HG03045 (cell line): ENCODE measurements around the gene PGGHG.

Experiments
- ATAC-seq: cut with Tn5 transposase; IDR thresholded peaks from one replicate; pipeline ENCODE4 v1.9.1; 2021; ENCODE audit warnings: mild to moderate bottlenecking, moderate library complexity; ENCODE audit not compliant: unreplicated experiment

Gene PGGHG

DNA sequence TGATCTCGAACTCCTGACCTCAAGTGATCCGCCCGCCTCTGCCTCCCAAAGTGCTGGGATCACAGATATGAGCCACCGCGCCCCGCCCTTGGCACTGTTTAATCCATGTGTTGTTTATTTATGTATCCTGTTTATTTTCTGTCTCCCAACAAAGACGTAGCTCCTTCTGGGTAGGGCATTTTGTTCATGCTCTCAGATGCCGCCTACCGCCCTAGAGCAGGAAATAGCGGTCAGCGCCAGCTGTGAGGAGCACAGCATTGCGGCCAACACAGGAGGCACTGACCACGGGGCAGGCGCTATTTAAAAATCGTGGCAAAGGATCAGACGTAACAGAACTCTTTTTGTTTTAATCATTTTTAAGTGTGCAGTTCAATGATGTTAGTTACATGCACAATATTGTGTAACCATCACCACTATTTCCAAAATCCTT, 20.2 kb upstream of the PGGHG start:
- ATAC-seq: peak; percentile 48

DNA sequence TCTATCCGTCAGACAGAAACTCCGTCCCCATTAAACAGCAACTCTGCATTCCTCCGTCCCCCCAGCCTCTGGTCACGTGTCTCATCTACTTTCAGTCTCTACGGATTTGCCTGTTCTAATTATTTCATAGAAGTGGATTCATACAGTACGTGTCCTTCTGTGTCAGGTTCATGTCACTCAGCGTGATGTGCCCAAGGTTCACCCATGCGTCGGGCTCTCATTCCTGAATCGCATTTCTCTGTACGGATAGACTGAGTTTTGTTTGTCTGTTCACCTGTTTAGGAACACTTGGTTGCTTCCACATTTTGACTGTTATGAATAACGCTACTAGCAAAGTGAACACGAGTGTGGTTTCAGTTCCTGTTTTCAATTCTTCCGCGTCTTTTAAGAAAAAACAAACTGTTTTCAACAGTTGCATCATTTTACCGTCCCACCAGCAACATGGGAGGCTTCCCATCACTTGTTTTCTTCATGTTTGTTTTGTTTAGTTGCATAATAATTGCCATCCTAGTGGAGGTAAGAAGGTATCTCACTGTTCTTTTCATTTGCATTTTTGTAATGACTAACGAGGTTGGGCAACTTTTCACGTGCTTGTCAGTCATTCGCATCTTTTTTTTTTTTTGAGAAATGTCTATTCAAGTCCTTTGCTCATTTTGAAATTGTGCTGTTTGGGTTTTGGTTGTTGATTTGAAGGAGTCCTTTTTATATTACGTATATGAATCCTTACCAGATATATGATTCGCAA, 19.6 kb upstream of the PGGHG start:
- peak; percentile 56 for ATAC-seq

DNA sequence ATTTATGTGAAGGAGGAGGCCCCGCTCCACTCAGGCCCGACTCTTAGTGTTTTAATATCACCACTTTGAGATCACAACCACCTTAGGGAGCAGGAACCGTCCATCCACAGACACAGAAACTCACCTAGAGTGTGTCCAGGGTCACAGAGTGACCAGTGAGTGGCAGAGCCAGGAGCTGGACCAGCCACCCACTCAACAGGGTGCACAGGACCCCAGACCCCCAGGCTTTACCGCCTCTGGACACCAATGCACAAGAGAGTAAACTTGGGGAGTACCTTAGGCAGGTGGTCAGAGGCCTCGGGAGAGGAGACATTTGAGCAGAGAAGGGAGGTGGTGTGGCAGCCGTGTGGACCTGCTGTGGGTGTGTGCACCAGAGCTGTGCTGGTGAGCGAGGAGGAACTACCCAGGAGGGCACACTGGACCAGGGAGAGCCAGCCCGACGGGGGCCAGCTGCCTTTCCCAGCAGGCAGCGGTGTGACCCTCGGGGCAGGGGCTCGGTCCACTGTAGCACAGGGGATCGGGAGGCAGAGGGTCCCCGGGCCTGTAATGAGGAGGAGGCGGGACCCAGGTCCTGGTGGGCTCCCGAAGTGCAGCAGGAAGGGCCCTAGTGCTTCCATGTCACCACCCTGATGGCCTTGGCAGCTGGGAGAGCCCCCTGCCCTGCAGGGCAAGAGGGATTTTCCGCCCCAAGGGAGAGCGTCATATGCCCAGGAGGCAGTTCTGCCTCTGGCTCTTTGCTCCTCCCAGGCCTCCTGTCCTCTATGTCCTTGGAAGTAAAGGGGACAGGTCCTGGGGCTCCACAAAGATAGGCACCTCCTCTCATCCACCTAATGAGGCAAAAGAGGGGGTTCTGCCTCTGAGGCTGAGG, 18.2 kb upstream of the PGGHG start:
- no peak for ATAC-seq

DNA sequence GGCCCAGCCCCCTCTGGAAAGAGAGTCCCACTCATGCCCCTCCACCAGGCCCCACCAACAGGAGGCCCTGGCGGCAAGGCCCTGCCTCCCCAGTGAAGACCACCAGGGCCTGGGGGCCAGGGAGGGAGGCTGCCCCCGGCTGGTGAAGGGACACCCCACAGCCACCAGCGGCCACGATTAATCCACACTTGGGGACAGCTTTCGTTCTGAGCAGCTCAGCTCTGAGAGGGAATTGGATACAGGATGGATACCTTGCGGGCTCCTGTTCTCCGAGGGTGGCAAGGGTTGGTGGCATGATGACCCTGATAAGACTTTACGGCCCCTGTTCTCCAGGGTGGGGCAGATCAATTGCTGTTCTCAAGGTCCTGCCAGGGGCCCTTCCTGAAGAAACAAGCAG, 17.6 kb upstream of the PGGHG start:
- no peak for ATAC-seq

DNA sequence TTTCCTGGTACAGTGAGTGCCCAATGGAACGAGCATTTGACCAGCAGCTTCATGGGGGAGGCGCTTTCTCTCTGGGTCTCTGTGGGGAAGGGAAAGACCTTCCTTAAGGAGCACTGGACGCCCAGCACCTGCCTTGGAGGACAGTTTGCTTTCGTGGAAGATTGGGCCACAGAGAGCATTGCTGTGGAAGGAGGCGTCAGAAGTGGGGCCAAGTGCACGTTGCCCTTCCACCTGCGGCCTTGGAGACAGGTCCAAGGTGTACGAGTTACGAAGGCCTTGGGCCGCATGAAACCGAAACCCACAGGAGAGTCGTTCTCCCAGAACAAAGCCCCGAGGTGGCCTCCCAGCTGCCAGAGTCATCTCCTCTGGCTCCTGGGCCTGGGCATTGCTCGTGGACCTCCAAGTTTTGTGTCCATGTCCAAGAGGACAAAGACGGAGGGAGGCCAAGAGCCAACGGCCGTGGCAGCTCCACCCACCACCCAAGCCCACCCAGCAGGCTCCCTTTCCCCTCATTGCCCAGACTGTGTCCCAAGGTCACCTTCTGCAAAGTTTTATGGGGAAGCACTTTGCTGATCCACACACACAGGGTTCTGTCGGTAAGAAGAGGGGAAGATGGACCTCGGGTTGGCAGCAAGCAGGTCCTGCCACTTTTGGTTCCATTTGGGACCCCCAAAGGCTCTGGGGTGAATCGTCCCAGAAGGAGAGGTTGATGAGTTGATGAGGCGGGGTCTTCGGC, 16.6 kb upstream of the PGGHG start:
- ATAC-seq: no peak

DNA sequence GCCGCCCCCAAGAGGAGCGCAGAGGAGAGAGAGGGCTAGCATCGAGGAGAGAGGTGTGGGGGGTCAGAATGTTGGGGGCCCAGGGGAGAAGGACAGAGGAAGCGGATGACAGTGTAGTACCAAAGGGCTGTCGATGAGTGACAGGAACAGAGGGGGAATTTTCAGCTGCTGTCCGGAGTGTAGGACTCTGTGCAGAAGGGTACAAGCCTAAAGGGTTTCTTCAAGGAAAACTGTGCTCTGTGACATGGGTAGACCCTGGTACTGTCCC, 16.1 kb upstream of the PGGHG start:
- no peak for ATAC-seq

DNA sequence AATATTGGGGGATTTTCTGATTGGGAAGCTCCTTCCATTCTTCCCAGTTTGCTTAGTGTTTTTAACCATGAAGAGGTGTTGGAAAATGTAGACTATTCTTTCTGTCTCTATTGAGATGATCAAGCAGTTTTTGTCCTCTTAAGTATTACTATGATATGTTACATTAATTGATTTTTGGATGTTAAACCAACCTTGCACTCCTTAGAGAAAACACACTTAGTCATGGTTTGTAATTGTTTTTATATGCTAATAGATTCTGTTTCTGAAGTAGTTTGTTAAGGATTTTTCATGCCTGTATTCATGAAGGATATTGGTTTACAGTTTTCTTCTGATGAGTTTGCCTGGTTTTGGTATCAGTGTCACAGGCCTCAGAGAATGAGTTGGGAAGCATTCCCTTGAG, 12.7 kb upstream of the PGGHG start:
- no peak for ATAC-seq

DNA sequence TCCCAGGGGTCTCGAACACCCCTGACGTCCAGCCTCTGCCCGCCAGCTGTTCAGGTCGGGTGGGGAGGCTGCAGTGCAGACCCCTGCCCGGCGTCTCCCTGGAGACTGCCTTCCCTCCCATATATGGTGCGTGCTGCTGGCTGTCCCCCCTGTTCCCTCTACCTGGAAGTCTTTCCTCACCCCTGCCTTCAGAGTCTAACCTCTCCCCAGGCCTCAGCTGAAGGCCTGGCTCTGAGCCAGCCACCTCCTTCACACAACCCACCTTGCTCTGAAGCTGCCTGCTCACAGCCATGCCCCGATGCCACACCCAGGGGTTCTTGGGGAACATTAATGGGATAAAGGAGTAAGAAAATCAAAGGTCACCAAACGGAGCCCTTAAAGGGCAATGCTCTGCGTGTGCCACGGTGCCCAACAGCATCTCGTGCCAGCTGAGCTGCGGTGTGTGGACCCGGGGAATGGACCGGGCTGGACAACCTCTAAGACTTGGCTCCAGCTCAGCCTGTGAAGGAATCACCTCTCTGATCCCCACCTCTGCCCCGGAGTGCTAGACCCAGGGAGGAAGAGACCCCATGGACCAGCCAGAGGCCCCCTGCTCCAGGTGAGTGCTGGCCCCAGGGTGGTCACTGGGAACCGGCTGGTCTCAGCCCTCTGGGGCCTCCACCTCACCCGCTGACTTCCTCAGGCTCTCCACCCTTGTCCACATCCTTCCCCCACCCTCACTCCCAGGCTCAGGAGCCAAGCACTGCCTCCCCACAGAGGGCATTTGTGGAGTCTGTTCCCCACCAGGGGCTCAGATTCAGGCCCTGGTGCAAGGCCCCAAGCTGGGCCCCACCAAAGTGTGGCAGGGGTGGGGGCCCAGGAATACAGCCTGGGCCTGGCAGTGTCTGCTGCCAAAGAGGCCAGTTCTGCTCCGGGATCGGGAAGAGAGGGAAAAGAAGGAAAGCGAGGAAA, 10.7 kb upstream of the PGGHG start, which contains the start of gene NLRP6:
TSS of gene NLRP6 (plus strand) at position 407 of the 951 bp plus-strand sequence. CDS start at position 570, 163 bp downstream.
- ATAC-seq: no peak

DNA sequence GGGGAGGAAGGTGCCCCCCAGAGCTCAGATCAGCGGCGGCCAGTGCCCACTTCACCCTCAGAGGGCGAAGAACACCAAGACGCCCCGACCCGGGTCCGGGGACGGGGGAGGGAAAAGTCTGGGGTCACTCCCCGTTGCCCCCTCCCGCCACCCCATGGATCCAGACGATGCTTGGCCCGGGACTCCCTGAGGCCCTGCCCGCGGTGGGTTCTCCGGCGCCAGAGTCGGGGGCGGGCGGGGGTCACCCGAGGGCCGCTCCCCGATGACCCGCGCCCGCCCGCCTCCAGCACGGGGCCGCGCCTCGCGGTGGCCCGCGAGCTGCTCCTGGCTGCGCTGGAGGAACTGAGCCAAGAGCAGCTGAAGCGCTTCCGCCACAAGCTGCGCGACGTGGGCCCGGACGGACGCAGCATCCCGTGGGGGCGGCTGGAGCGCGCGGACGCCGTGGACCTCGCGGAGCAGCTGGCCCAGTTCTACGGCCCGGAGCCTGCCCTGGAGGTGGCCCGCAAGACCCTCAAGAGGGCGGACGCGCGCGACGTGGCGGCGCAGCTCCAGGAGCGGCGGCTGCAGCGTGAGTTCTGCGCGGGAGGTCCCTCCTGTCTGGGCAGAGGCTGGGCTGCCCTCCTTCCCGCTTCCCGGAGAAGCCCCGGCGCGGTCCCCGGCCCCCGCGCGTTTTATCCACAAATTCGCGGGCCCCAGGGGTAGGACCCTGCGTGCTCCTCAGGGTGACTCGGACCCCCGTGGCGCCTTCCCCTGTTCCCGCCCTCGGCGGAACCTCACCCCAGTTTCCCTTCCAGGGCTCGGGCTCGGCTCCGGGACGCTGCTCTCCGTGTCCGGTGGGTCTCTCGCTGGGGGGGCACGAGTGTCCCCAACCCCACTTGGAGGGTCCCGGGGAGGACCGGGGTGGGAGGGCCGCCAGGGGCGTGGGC, 9.6 kb upstream of the PGGHG start:
- ATAC-seq: no peak

DNA sequence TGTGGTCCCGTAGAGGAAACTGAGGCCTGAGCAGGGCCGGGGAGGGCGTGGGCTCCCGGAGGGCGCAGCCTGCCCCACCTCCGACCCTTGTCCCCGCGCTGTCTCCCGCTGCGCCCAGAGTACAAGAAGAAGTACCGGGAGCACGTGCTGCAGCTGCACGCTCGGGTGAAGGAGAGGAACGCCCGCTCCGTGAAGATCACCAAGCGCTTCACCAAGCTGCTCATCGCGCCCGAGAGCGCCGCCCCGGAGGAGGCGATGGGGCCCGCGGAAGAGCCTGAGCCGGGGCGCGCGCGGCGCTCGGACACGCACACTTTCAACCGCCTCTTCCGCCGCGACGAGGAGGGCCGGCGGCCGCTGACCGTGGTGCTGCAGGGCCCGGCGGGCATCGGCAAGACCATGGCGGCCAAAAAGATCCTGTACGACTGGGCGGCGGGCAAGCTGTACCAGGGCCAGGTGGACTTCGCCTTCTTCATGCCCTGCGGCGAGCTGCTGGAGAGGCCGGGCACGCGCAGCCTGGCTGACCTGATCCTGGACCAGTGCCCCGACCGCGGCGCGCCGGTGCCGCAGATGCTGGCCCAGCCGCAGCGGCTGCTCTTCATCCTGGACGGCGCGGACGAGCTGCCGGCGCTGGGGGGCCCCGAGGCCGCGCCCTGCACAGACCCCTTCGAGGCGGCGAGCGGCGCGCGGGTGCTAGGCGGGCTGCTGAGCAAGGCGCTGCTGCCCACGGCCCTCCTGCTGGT, 8.8 kb upstream of the PGGHG start:
- no peak for ATAC-seq

DNA sequence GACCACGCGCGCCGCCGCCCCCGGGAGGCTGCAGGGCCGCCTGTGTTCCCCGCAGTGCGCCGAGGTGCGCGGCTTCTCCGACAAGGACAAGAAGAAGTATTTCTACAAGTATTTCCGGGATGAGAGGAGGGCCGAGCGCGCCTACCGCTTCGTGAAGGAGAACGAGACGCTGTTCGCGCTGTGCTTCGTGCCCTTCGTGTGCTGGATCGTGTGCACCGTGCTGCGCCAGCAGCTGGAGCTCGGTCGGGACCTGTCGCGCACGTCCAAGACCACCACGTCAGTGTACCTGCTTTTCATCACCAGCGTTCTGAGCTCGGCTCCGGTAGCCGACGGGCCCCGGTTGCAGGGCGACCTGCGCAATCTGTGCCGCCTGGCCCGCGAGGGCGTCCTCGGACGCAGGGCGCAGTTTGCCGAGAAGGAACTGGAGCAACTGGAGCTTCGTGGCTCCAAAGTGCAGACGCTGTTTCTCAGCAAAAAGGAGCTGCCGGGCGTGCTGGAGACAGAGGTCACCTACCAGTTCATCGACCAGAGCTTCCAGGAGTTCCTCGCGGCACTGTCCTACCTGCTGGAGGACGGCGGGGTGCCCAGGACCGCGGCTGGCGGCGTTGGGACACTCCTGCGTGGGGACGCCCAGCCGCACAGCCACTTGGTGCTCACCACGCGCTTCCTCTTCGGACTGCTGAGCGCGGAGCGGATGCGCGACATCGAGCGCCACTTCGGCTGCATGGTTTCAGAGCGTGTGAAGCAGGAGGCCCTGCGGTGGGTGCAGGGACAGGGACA, 8.0 kb upstream of the PGGHG start:
- no peak for ATAC-seq

DNA sequence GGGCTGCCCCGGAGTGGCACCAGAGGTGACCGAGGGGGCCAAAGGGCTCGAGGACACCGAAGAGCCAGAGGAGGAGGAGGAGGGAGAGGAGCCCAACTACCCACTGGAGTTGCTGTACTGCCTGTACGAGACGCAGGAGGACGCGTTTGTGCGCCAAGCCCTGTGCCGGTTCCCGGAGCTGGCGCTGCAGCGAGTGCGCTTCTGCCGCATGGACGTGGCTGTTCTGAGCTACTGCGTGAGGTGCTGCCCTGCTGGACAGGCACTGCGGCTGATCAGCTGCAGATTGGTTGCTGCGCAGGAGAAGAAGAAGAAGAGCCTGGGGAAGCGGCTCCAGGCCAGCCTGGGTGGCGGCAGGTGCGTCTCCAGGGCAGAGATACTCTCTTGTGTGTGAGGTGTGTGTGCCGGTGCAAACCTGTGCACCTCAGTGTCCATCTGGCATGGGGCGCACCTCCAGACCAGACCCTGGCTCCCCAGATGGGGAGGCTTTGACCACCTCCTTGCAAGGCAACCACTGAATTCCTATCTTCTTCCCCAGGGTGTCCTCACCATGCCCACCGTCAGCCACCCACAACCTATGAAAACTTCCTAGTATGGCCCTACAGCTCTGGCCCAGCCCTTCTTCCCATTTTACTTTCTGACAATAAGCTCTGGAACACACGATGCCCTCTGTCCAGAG, 7.3 kb upstream of the PGGHG start:
- ATAC-seq: no peak

DNA sequence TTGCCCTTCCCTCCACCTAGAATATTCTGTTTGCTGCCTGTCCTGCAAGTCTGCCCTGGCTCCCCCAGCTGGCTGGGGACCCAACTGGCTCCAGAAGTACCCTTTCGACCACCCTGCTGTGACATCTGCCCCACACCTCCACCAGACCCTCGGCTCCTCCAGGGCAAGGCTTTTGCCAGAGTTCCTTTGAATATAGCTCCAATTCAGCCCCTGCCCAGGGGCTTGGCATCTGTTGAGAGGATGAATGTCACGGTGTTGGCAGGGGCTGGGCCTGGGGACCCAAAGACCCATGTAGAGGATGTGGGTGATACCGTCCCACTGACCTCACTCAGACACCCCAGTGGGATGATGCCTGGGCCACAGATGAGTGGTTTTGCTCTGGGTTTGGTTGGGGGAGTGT, 6.8 kb upstream of the PGGHG start:
- no peak for ATAC-seq

DNA sequence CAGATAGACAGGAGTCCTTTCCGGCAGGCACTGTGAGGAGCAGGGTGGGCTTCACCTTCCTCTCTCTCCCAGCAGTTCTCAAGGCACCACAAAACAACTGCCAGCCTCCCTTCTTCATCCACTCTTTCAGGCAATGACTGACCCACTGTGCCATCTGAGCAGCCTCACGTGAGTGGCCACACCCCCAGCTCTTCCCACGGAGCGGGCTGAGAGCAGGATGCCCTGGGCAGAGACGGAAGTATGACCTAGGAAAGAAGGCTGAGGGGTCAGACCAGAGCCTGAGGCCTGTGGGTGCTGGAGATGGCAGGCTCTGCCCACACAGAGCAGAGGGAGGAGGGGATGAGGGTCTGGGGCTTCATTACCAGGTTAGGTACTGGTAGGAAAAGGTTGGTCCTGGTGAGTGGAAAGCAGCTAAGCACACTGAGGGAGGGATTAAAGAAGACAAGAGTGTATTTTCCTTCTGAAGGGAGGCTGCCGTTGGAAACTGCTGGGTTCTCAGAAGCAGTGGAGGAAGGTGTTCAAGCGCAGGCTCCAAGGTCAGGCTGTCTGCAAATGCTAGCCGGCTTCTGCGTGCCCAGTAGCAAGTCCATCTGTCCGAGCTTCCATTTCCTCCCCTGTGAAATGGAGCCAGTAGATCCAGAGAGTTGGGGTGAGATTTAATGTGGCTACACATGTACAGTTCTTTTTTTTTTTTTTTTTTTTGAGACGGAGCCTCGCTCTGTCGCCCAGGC, 6.1 kb upstream of the PGGHG start:
- no peak for ATAC-seq

DNA sequence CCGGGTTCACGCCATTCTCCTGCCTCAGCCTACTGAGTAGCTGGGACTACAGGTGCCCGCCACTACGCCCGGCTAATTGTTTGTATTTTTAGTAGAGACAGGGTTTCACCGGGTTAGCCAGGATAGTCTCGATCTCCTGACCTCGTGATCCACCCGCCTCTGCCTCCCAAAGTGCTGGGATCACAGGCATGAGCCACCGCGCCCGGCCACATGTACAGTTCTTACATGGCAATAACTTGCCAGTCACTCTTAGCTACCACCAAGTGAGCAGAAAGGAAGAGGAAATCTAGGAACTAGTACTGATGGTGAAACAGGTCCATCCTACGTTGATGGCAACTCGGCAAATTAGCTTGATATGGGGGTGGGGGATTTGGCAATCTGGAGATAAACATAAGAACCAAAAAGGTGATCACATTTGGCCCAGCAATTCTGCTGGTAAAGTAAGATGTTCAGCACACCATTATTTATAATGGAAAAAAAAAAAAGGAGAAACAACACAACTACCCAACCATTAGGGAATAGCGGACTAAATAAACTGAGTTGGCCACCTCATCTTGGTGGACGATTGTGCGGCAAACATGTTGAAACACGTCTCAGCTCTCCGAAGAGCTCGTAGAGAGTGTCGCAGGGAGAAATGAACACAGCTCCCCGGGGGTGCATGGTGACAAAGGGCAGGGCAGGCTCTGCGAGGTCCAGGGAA, 5.4 kb upstream of the PGGHG start:
- ATAC-seq: no peak
